ENCODE data around the gene IGFLR1.
A peak's percentile ranks its signal among the peaks of the same experiment; 100 is the strongest.

IGFLR1 gene

DNA sequence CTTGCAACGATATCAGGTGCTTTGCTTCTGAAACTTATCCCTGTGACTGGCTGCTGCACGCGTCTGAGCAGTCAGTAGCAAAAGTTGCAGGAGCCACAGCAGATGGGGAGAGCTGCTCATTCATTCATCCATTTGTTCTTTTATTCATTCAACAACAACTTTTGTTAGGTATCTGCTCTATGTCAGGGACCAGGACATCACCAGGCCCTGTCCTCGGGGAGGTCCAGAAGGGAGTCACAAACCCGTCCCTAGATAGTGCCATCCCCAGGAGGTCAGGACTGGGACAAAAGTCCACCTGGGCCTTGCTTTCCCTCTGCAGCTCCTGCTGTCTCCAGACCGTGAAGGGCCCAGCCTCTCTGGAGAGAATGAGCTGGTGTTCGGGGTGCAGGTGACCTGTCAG, 35.7 kb upstream of the IGFLR1 start:
- no peak overlapping the region for H3K4me3 ChIP-seq (ENCODE audit: low read depth, low read length)
- CTCF ChIA-PET, result no interaction called here
- TF ChIP-seq, protein P1, sequence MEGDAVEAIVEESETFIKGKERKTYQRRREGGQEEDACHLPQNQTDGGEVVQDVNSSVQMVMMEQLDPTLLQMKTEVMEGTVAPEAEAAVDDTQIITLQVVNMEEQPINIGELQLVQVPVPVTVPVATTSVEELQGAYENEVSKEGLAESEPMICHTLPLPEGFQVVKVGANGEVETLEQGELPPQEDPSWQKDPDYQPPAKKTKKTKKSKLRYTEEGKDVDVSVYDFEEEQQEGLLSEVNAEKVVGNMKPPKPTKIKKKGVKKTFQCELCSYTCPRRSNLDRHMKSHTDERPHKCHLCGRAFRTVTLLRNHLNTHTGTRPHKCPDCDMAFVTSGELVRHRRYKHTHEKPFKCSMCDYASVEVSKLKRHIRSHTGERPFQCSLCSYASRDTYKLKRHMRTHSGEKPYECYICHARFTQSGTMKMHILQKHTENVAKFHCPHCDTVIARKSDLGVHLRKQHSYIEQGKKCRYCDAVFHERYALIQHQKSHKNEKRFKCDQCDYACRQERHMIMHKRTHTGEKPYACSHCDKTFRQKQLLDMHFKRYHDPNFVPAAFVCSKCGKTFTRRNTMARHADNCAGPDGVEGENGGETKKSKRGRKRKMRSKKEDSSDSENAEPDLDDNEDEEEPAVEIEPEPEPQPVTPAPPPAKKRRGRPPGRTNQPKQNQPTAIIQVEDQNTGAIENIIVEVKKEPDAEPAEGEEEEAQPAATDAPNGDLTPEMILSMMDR (IDR thresholded peaks at IDR 0.05; ENCODE audit: insufficient read depth, low read length, missing control alignments), result no peak
- POLR2A ChIA-PET, result no interaction called here
- DNase-seq (ENCODE audit: low read depth, low spot score), result no peak

DNA sequence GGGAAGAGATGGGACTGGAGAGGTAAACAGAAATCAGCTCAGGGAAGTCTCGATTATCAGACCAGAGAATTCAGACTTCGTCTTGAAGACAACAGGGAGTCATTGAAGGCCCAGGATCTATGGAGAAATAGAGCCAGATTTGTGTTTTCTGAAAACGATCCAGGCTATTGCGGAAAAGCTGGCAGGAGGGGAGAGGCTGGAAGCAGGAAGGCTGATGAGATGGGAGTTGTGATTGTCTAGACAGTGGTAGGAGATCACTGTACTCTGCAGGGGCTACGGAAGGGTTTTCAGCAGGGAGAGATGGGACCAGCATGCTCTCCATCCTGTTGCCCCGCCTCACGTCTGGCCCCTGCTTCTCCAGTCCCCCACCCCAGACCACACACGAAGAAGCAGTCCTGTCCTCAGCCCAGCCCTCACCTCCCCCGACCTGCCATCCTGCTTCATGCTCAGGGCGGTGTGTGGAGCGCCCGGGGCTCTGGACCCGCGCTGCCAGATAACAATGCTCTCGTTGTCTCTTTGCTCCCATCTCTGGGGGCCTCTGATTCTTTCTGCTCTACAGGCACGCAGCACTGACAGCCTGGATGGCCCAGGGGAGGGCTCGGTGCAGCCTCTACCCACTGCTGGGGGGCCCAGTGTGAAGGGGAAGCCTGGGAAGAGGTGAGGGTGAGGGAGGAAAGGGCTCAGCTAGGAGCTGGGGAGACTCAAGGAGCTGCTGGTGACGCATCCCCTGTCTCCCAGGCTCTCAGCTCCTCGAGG, 35.0 kb upstream of the IGFLR1 start:
- DNase-seq (ENCODE audit: low read depth, low spot score), result no peak
- no peak overlapping the region; the same call in 1 of the 2 replicates for H3K4me3 ChIP-seq (ENCODE audit: low read depth, low read length)
- POLR2A ChIA-PET, result no interaction called here
- CTCF ChIA-PET, result interaction anchor here (1.1 to 1.5 kb wide), 2 partner anchors 13 to 83 kb away, joined by 3 read pairs; no protein-coding TSS in a partner anchor
- TF ChIP-seq, protein P1 (IDR thresholded peaks at IDR 0.05; ENCODE audit: insufficient read depth, low read length, missing control alignments), result no peak

DNA sequence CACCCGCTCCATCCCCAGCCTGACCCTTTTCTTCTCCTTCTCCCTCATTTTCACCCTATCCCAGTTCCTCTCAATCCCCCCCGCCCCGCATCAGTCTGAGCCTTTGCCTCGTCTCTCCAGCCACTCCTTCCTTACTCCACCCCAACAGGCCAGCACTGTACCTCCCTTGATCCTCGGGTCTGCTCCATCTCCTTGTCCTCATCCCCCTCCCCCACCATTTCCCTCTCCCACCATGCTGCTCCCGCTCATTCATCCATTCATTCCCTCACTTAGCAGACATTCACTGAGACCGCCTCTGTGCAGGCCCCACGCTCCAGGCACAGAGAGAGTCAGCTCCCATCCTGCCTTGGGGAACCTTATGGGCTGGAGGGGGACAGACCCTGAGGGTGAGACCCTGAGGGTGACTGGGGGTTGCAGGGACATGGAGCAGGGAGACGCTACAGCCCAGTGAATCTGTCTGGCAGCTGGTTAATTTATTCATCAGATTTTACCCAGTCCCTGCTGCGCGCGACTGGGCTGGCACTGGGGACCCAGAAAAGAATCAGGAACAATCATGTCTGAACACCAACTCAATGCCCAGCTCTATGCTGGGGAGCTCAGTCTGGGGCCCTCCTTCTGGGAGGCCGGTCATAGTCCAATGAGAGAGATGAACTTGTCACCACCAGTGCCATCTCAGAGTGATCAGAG, 34.0 kb upstream of the IGFLR1 start:
- CTCF ChIA-PET, result interaction anchor here (1.1 to 1.5 kb wide), 2 partner anchors 14 to 82 kb away, joined by 3 read pairs; no protein-coding TSS in a partner anchor
- TF ChIP-seq, protein P1 (IDR thresholded peaks at IDR 0.05; ENCODE audit: insufficient read depth, low read length, missing control alignments), result no peak
- H3K4me3 ChIP-seq (ENCODE audit: low read depth, low read length), result peak overlapping the region; percentile 76
- no peak for DNase-seq (ENCODE audit: low read depth, low spot score)
- POLR2A ChIA-PET, result no interaction called here

DNA sequence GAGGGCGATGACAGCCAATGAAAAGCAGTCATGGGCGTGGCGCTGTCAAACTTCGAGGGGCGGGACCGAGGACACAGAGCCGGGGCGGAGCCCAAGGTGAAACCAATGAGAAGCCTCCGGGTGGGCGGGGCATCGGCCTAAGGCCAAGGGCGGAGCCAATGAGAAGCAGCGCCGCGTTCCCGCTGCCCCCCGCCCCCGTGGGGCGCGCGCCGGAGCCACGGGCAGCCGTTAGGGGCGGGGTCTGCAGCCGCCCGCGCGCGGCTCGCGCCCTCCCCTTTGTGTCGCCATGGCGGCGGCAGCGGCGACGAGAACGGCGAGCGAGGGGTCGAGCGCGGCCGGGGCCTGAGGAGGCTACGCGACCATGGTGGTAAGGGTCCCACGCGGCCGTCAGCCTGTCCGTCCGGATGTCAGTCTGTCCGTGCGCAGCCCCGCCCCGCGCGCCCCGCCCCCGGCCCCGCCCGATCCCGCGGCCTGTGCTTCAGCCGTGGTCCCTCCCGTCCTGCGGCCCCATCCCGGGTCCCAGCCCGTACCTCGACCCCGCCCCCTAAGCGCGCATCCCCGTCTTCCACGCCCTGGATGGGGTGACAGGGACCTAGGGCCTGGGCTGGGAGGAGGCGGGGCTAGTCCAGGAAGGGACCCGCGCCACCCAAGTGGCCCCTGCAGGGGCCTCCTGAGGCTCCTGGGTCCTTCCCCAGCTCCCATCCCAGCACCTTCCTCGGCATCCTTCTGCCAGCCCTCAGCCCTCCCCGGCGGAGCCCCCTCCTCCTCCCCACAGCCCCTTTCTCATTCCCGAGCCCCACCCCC, 33.2 kb upstream of the IGFLR1 start, which contains the start of gene ARHGAP33:
ARHGAP33 (plus strand) TSS at position 267 of the 804 bp plus-strand sequence; CDS start at position 362, 95 bp downstream.
- peak within 1 kb of the TSS; percentile 76 for H3K4me3 ChIP-seq (ENCODE audit: low read depth, low read length)
- peak; percentile 47 for DNase-seq (ENCODE audit: low read depth, low spot score)
- ChIA-PET POLR2A (no interaction called here), CTCF (interaction anchor here (1.5 kb wide), 1 partner anchor 15 kb away, joined by 3 read pairs; no protein-coding TSS in a partner anchor)
- TF ChIP-seq, protein P1 (IDR thresholded peaks at IDR 0.05; ENCODE audit: insufficient read depth, low read length, missing control alignments), result no peak

DNA sequence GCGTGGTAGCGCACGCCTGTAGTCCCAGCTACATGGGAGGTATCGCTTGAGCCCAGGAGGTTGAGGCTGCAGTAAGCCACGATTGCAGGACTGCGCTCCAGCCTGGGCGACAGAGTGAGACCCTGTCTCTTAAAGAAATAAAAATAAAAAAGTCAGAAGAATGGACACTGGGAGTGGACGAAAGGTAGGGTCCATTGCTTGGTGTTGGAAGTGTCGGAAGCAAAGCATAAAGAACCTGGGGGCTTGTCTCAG, 32.7 kb upstream of the IGFLR1 start:
- H3K4me3 ChIP-seq (ENCODE audit: low read depth, low read length), result peak overlapping the region; percentile 37
- ChIA-PET CTCF (no interaction called here), POLR2A (no interaction called here)
- TF ChIP-seq, protein P1 (IDR thresholded peaks at IDR 0.05; ENCODE audit: insufficient read depth, low read length, missing control alignments), result no peak
- no peak for DNase-seq (ENCODE audit: low read depth, low spot score)
